GM12892 (cell line): ENCODE measurements around the gene SUCO.

Experiments used
- POLR2A ChIP-seq: IDR thresholded peaks from 2 replicates; pipeline ENCODE4 v1.6.1; 2011; ENCODE audit warnings: low read depth, low read length, control low read depth
- POLR2AphosphoS5 ChIP-seq: IDR thresholded peaks from 2 replicates; pipeline ENCODE4 v1.6.1; 2011; ENCODE audit warnings: low read depth, low read length, control low read depth
- TAF1 ChIP-seq: IDR thresholded peaks from 2 replicates; pipeline ENCODE4 v1.6.1; 2011; ENCODE audit warnings: low read depth, mild to moderate bottlenecking, control low read depth, low read length, borderline replicate concordance

GRCh38 chr1:172496678-172497077, 36.3 kb upstream of the SUCO start:
- TF ChIP-seq TAF1 (no peak), POLR2AphosphoS5 (no peak), POLR2A (no peak)
